NCI-H524 (cell line): ENCODE data around the gene SLC7A14.

Source experiments
- DNase-seq, 2 experiments: peaks; one replicate each; lab custom pipeline; 2025; lab: John Stamatoyannopoulos, UW

SLC7A14 gene

GRCh38 chr3:170426240-170426797 lies 159.6 kb downstream of the SLC7A14 start:
- DNase-seq: peak in 1 of 2 experiments; percentile 16

- DNase-seq: no peak
Measured at GRCh38 chr3:170425491-170426239, 160.2 kb downstream of the SLC7A14 start.

GRCh38 chr3:170424879-170425278 lies 161.0 kb downstream of the SLC7A14 start:
- no peak for DNase-seq

GRCh38 chr3:170423001-170423615 lies 162.8 kb downstream of the SLC7A14 start:
- no peak for DNase-seq

GRCh38 chr3:170421758-170422157 lies 164.1 kb downstream of the SLC7A14 start:
- DNase-seq: no peak

GRCh38 chr3:170421111-170421641 lies 164.7 kb downstream of the SLC7A14 start:
- no peak for DNase-seq

GRCh38 chr3:170420307-170420821 lies 165.5 kb downstream of the SLC7A14 start:
- no peak for DNase-seq

GRCh38 chr3:170419557-170420087 lies 166.3 kb downstream of the SLC7A14 start:
- peak in 1 of 2 experiments; percentile 36 for DNase-seq

- DNase-seq: peak; percentile 73 to 87
Measured at GRCh38 chr3:170418422-170419398, 167.2 kb downstream of the SLC7A14 start, which contains the start of gene CLDN11. TSS of gene CLDN11 (plus strand) at chr3:170418868. CDS start at chr3:170419067, 199 bp downstream.

- DNase-seq: no peak
Measured at GRCh38 chr3:170417090-170417489, 168.8 kb downstream of the SLC7A14 start.

GRCh38 chr3:170414202-170414663 lies 171.6 kb downstream of the SLC7A14 start:
- peak; percentile 8 to 81 for DNase-seq

- no peak for DNase-seq
Measured at GRCh38 chr3:170413291-170413690, 172.6 kb downstream of the SLC7A14 start.

- DNase-seq: peak; percentile 67 to 78
Measured at GRCh38 chr3:170410428-170411029, 175.3 kb downstream of the SLC7A14 start.
